C4-2B (cell line): ENCODE results near the gene PAPSS1.

Experiments used
- H3K27ac ChIP-seq: fragments of 450-650 bp; 2 replicates; pipeline ENCODE4 v1.5.1; 2017
- ZFX ChIP-seq: fragments of 450-650 bp; IDR thresholded peaks from 2 replicates; pipeline ENCODE4 v1.6.1; 2017
- TF ChIP-seq, protein P1 (sequence below): fragments of 450-650 bp; conservative IDR thresholded peaks from 2 replicates; pipeline ENCODE4 v1.5.1; 2017; ENCODE audit warnings: mild to moderate bottlenecking

PAPSS1 gene

DNA sequence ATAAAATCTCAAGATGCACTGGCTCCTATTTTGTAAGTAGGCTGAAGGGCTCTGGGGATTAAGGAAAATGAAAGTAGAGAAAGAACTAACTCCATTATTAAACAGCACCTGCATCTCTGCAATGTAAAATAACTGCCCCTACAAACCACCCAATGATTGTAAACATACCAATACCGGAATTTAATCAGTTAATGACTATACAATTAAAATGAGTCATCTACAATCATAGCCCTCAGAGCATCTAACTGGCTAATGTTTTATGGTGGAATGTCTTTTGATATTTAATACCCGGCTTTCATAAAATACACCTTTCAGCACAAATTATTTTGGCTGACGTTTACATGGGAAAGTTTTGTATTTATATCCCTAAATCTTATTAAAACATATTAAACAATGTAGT lies 142.3 kb downstream of the PAPSS1 start:
- no peak overlapping the region for H3K27ac ChIP-seq

DNA sequence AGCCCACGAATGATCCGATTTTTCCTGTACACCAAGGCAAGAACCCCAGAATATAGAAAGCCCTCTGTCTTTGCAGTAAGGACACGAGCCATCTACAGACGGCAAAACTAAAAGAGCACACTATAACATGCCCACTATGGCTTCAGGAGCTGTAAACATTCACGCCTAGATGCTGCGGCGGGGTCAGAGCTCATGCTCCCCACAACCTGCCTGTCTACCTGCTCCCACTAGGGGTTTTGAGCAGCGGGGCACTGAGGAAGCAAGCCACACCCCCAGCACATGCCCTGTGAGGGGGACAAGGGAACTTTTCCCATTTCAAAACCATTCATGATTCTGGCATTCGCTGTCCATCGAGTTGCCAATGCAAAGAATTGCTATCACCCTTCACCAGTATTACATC lies 144.8 kb downstream of the PAPSS1 start:
- H3K27ac ChIP-seq, result no peak overlapping the region
- no peak for TF ChIP-seq ZFX
- TF ChIP-seq, protein P1, sequence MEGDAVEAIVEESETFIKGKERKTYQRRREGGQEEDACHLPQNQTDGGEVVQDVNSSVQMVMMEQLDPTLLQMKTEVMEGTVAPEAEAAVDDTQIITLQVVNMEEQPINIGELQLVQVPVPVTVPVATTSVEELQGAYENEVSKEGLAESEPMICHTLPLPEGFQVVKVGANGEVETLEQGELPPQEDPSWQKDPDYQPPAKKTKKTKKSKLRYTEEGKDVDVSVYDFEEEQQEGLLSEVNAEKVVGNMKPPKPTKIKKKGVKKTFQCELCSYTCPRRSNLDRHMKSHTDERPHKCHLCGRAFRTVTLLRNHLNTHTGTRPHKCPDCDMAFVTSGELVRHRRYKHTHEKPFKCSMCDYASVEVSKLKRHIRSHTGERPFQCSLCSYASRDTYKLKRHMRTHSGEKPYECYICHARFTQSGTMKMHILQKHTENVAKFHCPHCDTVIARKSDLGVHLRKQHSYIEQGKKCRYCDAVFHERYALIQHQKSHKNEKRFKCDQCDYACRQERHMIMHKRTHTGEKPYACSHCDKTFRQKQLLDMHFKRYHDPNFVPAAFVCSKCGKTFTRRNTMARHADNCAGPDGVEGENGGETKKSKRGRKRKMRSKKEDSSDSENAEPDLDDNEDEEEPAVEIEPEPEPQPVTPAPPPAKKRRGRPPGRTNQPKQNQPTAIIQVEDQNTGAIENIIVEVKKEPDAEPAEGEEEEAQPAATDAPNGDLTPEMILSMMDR, result no peak

More for the DNA sequence above, 142.3 kb downstream of the PAPSS1 start:
- TF ChIP-seq, protein P1, result no peak
- TF ChIP-seq ZFX, result no peak

DNA sequence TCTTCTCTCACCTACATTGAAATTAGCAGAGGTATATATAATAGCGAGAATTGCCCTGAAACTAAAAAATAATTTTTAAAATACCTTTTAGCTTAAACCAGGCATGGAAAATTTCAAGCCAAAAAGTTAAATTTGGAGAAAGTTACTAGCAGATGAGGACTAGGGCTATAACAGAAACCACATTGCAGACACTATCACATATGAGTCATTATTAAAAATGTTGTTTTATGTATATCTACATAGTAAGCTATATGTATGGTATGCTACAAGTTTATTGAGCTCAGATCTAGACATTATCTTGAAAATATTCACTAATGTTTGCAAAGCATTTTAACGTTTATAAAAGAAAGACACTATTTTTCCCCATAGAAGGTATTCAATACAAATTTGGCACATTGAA lies 147.8 kb downstream of the PAPSS1 start:
- TF ChIP-seq ZFX, result no peak
- TF ChIP-seq, protein P1, result no peak

DNA sequence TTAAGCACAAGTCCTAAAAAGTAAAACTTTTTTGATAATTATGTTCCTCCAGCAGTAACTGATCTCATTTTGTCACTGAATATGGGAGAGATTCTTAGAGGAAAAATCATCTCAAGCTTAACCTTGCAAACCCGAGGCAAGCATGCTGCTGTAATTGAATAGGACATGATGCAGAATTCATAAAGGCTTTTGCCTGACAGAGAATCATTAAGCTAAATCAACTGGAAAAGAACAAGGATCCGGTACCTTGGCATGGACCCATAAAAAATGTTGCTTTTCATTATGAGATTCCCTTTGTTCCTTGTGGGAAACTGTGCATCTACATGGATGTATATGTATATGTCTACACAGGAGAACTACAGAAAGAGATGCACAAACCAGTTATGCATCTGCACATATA lies 149.1 kb downstream of the PAPSS1 start:
- no peak overlapping the region for H3K27ac ChIP-seq
- TF ChIP-seq ZFX, result no peak
- TF ChIP-seq, protein P1, result no peak

More for the DNA sequence above, 147.8 kb downstream of the PAPSS1 start:
- H3K27ac ChIP-seq, result no peak overlapping the region

DNA sequence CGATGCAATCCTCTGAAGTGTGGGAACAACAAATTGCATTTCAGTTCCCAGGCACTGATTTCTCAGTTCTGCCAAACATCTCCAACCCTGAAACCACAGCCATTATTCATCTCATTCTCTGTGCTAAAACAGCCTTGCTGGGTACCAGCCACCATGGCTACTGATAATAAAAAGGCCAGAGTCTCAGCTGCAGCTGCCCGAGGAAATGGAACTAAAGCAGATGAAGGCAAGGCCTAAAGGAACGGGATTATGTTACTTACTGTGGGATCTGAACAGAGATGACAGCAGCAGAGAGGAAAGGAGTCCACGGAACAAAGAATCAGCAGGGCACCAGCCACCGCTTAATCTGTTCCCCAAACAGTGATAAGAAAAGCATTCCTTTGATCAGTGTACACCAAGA lies 155.7 kb downstream of the PAPSS1 start:
- TF ChIP-seq ZFX, result no peak
- TF ChIP-seq, protein P1, result no peak
- no peak overlapping the region for H3K27ac ChIP-seq
